K562 (cell line): ENCODE measurements around the gene CUL9.

Experiments used
- CBX1 ChIP-seq: sonication (generic); IDR thresholded peaks from 2 replicates; pipeline ENCODE4 v1.6.1; 2016; ENCODE audit warnings: antibody characterized with exemption, low read depth, mild to moderate bottlenecking
- CTCF ChIP-seq, 3 experiments: IDR thresholded peaks in 2 of 3; conservative IDR thresholded peaks in 1 of 3; 2 replicates each; pipeline ENCODE4 v1.5.1; 2011 to 2012; ENCODE audit warnings: low read length in 3 of 3, mild to moderate bottlenecking in 3 of 3, control low read depth in 2 of 3, improper control_type of control experiment in 1 of 3, inconsistent platforms in 1 of 3, low read depth in 1 of 3, mixed read lengths in 1 of 3, moderate library complexity in 1 of 3; ENCODE audit not compliant: insufficient read depth in 2 of 3
- EZH2 ChIP-seq: IDR thresholded peaks from 2 replicates; pipeline ENCODE4 v1.6.1; 2012; ENCODE audit warnings: low read depth, mild to moderate bottlenecking, inconsistent platforms, low read length, borderline replicate concordance
- FUS ChIP-seq: fragments of 200-400 bp; formaldehyde crosslinking; optimal IDR thresholded peaks from 2 replicates; pipeline ENCODE3; 2017; ENCODE audit warnings: low read depth, low read length
- MLX ChIP-seq, 2 experiments: fragments of 450-650 bp in 1 of 2; sonication (generic) in 1 of 2; formaldehyde crosslinking; conservative IDR thresholded peaks; 2 replicates each; pipeline versions ENCODE4 v1.4.0 to v1.8.1; 2020 to 2022; ENCODE audit warnings: mild to moderate bottlenecking in 1 of 2, missing genetic modification reagents in 1 of 2
- POLR2A ChIP-seq: fragments of 450-650 bp; conservative IDR thresholded peaks from 2 replicates; pipeline ENCODE4 v1.6.1; 2016
- PREB ChIP-seq: sonication (generic); formaldehyde crosslinking; IDR thresholded peaks from 2 replicates; pipeline ENCODE4 v1.8.1; 2023; ENCODE audit warnings: mild to moderate bottlenecking, missing genetic modification reagents
- REST ChIP-seq, 2 experiments: fragments of 450-650 bp; formaldehyde crosslinking in 1 of 2; IDR thresholded peaks; 2 replicates each; pipeline versions ENCODE4 v1.4.0 to v1.6.1; 2014 to 2020; ENCODE audit warnings: mild to moderate bottlenecking in 2 of 2, borderline replicate concordance in 1 of 2, low read depth in 1 of 2
- SPI1 ChIP-seq: IDR thresholded peaks from 2 replicates; pipeline ENCODE4 v1.6.1; 2011; ENCODE audit warnings: low read depth, low read length, control low read depth, borderline replicate concordance
- SRF ChIP-seq, 2 experiments: fragments of 250-450, 450-650 bp in 1 of 2; sonication (Bioruptor Pico) in 1 of 2; sonication (generic) in 1 of 2; formaldehyde crosslinking; IDR thresholded peaks; 2 replicates each; pipeline versions ENCODE4 v1.5.0 to v1.5.1; 2020 to 2022; ENCODE audit warnings: mild to moderate bottlenecking in 1 of 2, missing genetic modification reagents in 1 of 2
- TBL1XR1 ChIP-seq, 2 experiments: IDR thresholded peaks; 2 replicates each; pipeline ENCODE4 v1.6.1; 2012; ENCODE audit warnings: improper control_type of control experiment in 2 of 2, low read length in 2 of 2, mild to moderate bottlenecking in 1 of 2
- ZBTB33 ChIP-seq: sonication (generic); formaldehyde crosslinking; IDR thresholded peaks from 2 replicates; pipeline ENCODE4 v1.8.1; 2023; ENCODE audit warnings: mild to moderate bottlenecking, missing genetic modification reagents
- ZNF124 ChIP-seq: sonication (generic); formaldehyde crosslinking; IDR thresholded peaks from 2 replicates; pipeline ENCODE4 v1.8.1; 2022; ENCODE audit warnings: missing genetic modification reagents
- ZNF347 ChIP-seq: fragments of 450-650 bp; formaldehyde crosslinking; IDR thresholded peaks from 2 replicates; pipeline ENCODE4 v1.4.0; 2020; ENCODE audit warnings: low read depth, mild to moderate bottlenecking, moderate library complexity

GRCh38 chr6:43256670-43257366 is 74.8 kb downstream of the CUL9 start:
- TF ChIP-seq SPI1: no peak
- TF ChIP-seq SRF (CRISPR knock-in tag; IDR thresholded peaks at IDR 0.05): no peak
- no peak for TF ChIP-seq ZBTB33 (CRISPR knock-in tag)
- TF ChIP-seq POLR2A: no peak
- TF ChIP-seq REST (IDR thresholded peaks at IDR 0.05; ENCODE audit: borderline replicate concordance): no peak
- TF ChIP-seq REST (CRISPR knock-in tag; IDR thresholded peaks at IDR 0.05; ENCODE audit: low read depth): no peak
- no peak for TF ChIP-seq MLX (CRISPR knock-in tag; conservative IDR thresholded peaks at IDR 0.05)
- no peak for TF ChIP-seq CBX1
- TF ChIP-seq TBL1XR1 (IDR thresholded peaks at IDR 0.05; ENCODE audit: low read length in 2 of 2): no peak
- no peak for TF ChIP-seq PREB (CRISPR knock-in tag)
- no peak for TF ChIP-seq FUS
- TF ChIP-seq ZNF124 (CRISPR knock-in tag): no peak
- no peak for TF ChIP-seq ZNF347 (CRISPR knock-in tag)
- no peak for TF ChIP-seq EZH2
- TF ChIP-seq CTCF (IDR thresholded peaks at IDR 0.05 in 2 of 3, conservative IDR thresholded peaks at IDR 0.05 in 1 of 3; ENCODE audit: insufficient read depth in 2 of 3, low read depth in 1 of 3, low read length in 3 of 3): no peak
